GM18951 (cell line): ENCODE results near the gene CCDC171.

ENCODE experiments used
- POLR2A ChIP-seq: IDR thresholded peaks from 4 replicates; pipeline ENCODE4 v1.6.1; 2011; ENCODE audit warnings: mild to moderate bottlenecking; ENCODE audit not compliant: insufficient read length, insufficient read depth; ENCODE audit errors: extremely low read depth
- in situ Hi-C: fragments of 300-500 bp; cut with MboI; formaldehyde crosslinking; loops from one replicate; pipeline ENCODE4 v1.12.0; 2022; ENCODE audit warnings: low sequenced_read_pairs, mixed read lengths, inconsistent platforms; ENCODE audit not compliant: unreplicated experiment

The CCDC171 gene

DNA sequence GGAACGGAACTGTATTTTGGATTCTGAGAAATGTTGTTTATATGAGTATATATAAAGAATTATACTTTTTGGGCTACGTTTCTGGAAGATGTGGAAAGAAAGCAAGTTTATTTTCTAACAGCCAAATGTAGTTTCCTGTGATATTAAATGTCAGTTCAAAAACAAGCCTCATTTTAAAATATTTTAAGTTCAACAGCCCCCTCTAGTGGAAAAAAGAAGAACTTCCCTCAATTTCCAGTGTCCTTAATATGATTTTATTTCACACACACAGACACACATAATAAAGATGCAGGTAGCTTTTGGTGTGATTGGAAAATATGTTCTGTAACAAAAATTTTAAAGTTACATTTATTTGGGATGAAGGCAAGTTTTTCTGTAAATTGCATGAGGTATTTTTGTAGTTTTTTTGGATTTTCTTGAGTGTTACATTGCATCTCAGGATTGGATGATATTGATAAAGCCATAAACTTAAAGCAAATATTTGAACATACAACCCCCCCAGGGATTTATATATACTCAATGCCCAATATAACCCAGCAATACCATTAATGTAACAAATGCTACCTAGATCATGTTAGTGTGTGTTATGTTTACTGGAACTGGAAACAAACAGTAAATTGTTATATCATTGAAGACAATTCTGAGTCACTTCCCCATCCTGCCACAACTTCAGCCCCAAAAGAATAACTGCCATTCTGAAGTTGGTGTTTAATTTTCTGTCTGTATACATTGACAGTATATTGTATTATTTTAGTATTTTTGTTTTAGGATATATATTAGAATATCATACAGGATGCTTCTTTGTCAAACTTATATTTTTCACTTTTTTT is 54.0 kb downstream of the CCDC171 start:
- TF ChIP-seq POLR2A: no peak
- in situ Hi-C loops: loop anchor here (25.0 kb wide), 1 partner anchor 395 kb away; no protein-coding TSS in a partner anchor

GRCh38 chr9:15612962-15613361 is 60.1 kb downstream of the CCDC171 start:
- in situ Hi-C loops: loop anchor here (25.0 kb wide), 1 partner anchor 401 kb away; no protein-coding TSS in a partner anchor
- no peak for TF ChIP-seq POLR2A

DNA sequence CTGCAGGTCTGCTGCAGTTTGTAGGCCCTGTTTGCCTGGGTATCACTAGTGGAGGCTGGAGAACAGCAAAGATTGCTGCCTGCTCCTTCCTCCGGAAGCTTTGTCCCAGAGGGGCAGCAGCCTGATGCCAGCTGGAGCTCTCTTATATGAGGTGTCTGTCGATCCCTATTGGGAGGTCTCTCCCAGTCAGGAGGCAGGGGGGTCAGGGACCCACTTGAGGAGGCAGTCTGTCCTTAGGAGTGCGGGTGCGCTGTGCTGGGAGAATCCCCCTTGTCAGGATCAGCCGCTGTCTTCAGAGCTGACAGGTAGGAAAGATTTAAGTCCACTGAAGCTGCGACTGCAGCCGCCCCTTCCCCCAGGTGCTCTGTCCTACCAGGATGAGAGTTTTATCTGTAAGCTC is 64.9 kb downstream of the CCDC171 start:
- in situ Hi-C loops: loop anchor here (25.0 kb wide), 1 partner anchor 405 kb away; no protein-coding TSS in a partner anchor

DNA sequence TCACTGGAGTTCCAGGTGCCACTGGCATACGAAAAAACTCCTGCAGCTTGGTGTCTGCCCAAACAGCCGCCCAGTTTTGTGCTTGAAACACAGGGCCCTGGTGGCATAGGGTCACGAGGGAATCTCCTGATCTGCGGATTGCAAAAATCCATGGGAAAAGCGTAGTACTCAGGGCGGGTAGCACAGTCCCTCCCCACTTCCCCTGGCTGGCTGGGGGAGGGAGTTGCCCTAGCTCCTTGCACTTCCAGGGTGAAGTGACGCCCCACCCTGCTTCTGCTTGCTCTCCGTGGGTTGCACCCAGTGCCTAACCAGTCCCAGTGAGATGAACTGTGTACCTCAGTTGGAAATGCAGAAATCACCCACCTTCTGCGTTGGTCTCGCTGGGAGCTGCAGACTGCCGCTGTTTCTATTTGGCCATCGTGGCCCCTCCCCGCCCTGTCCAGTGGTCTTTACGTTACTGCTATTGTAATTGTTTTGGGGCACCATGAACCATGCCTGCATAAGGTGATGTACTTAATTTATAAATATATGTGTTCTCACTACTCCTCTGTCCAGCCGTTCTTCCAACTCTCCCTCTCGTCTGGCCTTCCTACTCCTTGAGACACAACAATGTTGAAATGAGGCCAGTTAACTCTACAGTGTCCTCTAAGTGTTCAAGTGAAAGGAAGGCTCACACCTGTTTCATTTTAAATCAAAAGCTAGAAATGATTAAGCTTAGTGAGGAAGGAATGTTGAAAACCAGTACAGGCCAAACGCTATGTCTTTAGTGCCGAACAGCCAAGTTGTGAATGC is 65.9 kb downstream of the CCDC171 start:
- in situ Hi-C loops: loop anchor here (25.0 kb wide), 1 partner anchor 406 kb away; no protein-coding TSS in a partner anchor

More for the DNA sequence above, 64.9 kb downstream of the CCDC171 start:
- no peak for TF ChIP-seq POLR2A

DNA sequence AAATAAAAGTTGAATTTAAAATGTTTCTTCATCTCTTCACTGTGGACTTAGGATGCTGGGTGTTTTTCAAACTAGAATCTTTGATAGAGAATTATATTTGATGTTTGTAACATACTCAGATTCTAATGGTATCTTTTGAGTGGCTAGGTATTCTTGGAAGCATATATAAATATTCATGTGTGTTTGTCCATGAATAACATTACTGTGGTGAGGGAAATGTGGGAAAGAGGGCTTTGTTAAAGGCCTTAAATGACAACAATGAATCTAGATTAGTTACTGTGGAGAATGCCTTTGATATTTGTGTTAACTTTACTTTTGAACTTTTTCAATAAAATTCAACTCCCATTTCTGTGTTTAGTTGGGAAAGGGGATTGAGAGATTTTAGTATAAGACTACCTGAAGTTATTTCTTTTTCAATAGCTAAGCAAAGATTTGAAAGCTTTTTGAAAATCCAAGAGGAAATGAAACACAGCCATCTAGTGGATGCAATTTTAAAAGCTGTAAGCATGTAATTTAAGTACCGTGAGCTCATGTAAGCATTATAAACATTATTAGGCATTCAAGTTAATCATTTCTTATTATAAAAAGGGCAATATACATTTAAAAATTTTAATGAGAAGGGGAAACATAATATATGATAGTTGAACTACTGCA is 69.6 kb downstream of the CCDC171 start:
- no peak for TF ChIP-seq POLR2A
- in situ Hi-C loops: loop anchor here (25.0 kb wide), 1 partner anchor 410 kb away; no protein-coding TSS in a partner anchor

More for the DNA sequence above, 65.9 kb downstream of the CCDC171 start:
- TF ChIP-seq POLR2A: no peak

- no peak for TF ChIP-seq POLR2A
- in situ Hi-C loops: no loop called here
Measured at GRCh38 chr9:15635752-15636151, 82.9 kb downstream of the CCDC171 start.

DNA sequence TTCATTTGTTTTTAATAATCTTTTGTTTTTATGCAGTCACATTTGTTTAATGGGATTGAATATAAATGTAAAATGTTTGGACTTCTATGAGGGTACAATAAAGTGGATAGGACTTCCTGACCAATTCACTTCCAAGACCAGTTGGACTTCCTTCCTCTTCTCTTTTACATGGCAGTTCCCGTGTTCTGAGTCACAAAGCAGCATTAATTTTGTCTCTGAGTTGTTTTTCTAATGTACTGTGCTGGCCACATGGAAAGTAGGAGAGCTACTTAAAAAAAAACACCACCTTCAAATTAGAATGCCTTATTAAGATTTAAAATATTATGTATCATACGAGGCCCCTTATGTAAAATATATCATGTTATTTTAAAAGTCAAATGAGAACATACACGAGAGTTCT is 87.3 kb downstream of the CCDC171 start:
- in situ Hi-C loops: no loop called here
- TF ChIP-seq POLR2A: no peak

GRCh38 chr9:15641291-15641690 is 88.4 kb downstream of the CCDC171 start:
- in situ Hi-C loops: no loop called here
- TF ChIP-seq POLR2A: no peak

GRCh38 chr9:15642369-15642962 is 89.6 kb downstream of the CCDC171 start:
- TF ChIP-seq POLR2A: no peak
- in situ Hi-C loops: no loop called here

GRCh38 chr9:15670246-15670645 is 117.4 kb downstream of the CCDC171 start:
- in situ Hi-C loops: no loop called here

GRCh38 chr9:15670894-15671293 is 118.1 kb downstream of the CCDC171 start:
- TF ChIP-seq POLR2A: no peak
- in situ Hi-C loops: no loop called here

More at GRCh38 chr9:15670246-15670645, 117.4 kb downstream of the CCDC171 start:
- no peak for TF ChIP-seq POLR2A

GRCh38 chr9:15693701-15694100 is 140.9 kb downstream of the CCDC171 start:
- no peak for TF ChIP-seq POLR2A
- in situ Hi-C loops: no loop called here
